ENCODE measurements around the gene NFATC1.

Gene NFATC1

GRCh38 chr18:79388043-79388442 lies 7.7 kb upstream of the NFATC1 start:
- no peak for DNase-seq (ENCODE audit: low read depth in 1 of 2, low spot score in 1 of 2)

- no peak for DNase-seq (ENCODE audit: low read depth in 1 of 2, low spot score in 1 of 2)
These were observed 6.0 kb upstream of the NFATC1 start for GRCh38 chr18:79389689-79390088.

DNA sequence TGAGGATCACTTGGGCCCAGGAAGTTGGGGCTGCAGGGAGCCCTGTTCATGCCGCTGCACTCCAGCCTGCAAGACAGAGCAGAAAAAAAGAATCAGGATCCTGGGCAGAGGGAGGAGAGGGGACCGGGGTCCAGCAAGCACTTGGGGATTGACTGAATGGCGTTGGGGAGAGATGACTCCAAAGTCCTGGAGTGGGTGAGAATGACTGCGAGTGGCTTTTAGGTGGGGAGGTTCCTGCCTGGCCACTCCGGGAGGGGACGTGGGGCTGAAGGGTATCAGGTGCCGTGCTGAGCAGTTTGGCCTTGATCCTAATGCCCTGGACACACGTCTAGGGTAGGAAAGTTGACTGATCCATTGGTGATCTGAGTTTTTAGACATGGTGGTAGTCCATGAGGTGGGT lies 3.5 kb upstream of the NFATC1 start:
- no peak for DNase-seq (ENCODE audit: low read depth in 1 of 2, low spot score in 1 of 2)

DNA sequence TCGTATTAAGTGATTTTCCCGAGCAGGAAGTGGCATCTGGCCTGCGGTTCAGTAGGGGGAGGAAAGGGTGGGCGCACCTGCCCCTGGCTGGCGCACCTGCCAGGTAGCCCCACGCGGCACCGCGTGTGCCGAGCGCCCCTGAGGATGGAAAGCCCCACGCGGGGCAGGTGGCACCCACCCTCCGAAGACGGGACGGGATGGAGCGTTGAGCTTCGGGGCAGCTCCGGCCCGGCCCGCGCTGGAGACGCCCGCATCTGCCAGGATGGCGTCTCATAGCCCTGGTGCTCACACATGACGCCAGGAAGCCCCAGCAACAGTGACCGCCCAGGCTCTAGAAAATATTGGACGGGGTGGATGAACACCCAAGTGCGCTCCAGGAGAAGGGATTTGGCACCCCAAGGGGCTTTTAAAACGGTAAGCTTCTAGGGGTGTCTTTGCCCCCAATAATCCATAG lies 2.5 kb upstream of the NFATC1 start:
- DNase-seq (ENCODE audit: low read depth in 1 of 2, low spot score in 1 of 2): no peak

DNA sequence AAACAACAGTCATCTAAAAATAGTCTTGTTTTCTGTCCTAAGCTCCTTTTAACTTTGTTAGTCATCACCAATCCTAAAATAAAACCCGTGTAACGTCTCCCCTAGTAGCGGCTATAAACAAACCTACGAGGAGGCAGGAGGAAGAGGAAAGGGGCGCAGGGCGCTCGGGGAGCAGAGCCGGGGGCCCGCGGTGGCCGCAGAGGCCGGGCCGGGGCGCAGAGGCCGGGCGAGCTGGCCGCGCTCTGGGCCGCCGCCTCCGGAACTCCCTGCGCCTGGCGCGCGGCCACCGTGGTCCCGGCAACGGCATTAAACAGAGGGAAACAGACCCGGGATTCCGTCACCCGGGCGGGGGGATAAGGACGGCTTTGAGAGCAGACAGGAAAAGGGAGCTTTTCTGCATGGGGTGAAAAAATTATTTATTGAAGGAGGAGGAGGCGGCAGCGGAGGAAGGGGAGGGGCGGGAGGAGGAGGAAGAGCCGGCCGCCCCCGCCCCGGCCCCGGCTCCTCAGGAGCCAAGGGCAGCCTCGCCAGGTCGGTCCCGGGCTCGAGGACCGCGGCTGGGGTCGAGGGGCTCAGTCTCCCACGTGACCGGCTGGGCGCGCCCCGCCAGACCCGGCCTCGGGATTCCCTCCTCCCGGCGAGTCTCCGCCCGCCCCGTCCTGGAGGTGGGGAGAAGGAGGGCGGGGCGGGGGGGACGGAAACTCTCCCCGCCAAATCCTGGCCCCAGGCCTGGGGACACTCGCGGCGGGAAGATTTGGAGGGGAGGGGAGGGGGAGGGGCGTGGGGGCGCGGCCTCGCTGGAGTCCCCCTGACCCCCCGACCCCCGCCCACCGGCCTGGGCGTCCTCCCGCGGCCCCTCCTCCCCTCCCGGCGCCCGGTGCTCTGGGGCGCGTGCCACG lies 1.8 kb upstream of the NFATC1 start:
- DNase-seq (ENCODE audit: low read depth in 1 of 2, low spot score in 1 of 2): no peak

GRCh38 chr18:79394534-79395307 lies 1.0 kb upstream of the NFATC1 start:
- DNase-seq (ENCODE audit: low read depth in 1 of 2, low spot score in 1 of 2): peak in 1 of 2 donors; percentile 61

GRCh38 chr18:79395308-79395640 lies 456 bp upstream of the NFATC1 start:
- DNase-seq (ENCODE audit: low read depth in 1 of 2, low spot score in 1 of 2): no peak

GRCh38 chr18:79396431-79397246 lies 909 bp downstream of the NFATC1 start:
- no peak for DNase-seq (ENCODE audit: low read depth in 1 of 2, low spot score in 1 of 2)

- no peak for DNase-seq (ENCODE audit: low read depth in 1 of 2, low spot score in 1 of 2)
These were observed 1.6 kb downstream of the NFATC1 start for GRCh38 chr18:79397247-79397829.

GRCh38 chr18:79397830-79398761 lies 2.4 kb downstream of the NFATC1 start:
- DNase-seq (ENCODE audit: low read depth in 1 of 2, low spot score in 1 of 2): no peak

GRCh38 chr18:79399275-79400081 lies 3.7 kb downstream of the NFATC1 start:
- no peak for DNase-seq (ENCODE audit: low read depth in 1 of 2, low spot score in 1 of 2)

DNA sequence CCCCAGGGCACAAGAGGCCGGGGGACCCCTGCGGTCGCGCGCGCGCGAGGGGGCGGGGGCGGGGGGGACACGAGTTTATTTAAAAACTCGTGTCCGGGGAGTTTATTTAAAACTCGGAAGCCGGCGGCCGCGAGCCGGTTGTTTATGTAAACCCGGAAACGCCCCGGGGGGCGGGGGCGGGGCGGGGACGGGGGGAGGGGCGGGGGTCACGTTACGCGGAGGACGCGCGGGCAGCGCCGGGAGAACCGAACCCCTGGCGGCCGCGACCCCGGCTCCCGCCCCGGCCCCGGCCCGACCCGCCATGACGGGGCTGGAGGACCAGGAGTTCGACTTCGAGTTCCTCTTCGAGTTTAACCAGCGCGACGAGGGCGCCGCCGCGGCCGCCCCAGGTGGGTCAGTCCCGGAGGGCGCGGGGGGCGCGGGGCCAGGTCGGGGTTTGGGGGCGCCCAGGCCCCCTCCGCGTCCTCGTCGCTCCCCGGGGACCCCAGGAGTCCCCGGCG lies 4.4 kb downstream of the NFATC1 start:
- DNase-seq (ENCODE audit: low read depth in 1 of 2, low spot score in 1 of 2): peak; percentile 53 to 63

DNA sequence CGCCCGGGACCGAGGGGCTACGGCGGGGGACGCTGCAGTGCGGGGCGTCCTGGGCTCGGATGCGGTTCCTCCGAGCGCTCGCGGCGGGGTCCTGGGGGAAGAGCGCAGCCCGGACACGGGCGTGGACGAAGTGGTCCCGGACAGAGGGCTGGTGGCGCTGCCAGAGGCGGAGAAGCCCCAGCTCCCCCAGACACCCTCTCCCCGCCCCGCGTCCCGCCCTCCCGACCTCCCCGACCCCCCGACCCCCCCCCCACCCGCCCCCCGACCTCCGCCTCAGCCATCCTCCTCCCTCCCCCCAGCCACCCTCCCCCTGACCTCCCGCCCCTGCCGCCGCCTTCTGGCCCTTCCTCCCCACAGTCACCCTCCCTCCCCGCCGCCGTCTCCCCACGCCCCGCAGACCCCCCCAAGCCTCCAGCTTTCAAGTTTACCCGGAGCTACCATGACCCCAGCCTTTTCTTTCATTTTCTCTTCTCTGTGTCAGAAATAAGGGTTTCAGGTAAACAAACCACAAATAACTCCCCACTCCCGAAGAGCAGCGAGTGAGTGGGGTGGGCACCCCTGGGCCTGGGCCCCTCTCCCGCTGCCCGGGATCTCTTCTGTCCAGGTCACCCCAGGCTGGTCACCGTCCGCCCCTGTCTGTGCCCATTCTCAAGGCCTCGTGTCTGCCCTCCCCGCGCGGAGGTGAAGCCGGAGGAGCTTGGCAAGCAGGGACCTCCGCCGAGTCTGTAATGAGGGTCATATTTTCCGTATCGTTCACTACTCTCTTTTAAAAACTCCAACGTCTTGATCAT lies 5.1 kb downstream of the NFATC1 start:
- peak in 1 of 2 donors; percentile 54 for DNase-seq (ENCODE audit: low read depth in 1 of 2, low spot score in 1 of 2)

DNA sequence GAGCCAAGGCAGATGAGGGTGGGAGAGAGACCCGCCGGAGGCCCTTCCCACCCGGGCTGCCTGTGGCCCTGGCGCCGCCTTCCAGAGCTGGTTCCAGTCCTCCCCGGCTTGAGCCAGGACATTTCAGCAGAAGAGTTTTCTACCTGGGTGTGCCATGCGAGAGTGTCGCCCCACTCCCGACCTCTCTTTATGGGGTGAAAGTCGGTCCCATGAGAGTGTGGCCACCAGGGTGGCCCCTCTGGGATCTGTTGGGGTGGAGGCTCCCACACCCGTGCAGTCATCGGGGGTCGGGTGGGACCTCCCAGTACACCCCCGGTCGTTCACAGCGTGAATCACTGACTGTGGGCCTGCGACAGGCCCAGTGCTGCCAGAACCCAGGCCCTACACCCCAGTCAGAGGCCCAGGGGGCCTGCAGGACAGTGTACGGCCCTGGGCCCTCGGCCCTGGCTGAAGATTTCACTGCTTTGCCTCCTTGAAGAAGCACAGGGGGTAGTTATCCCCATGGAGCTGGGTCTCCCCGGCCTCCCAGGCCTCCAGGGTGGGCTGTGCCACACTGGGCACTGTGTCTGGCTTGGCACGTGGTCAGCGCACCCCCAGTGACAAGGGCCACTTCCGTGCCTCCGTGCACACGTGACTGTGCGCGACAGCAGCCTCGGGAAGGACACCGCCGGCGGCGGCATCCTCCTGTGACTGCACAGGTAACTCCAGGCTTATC lies 5.9 kb downstream of the NFATC1 start:
- DNase-seq (ENCODE audit: low read depth in 1 of 2, low spot score in 1 of 2): no peak

- DNase-seq (ENCODE audit: low read depth in 1 of 2, low spot score in 1 of 2): no peak
These were observed 6.5 kb downstream of the NFATC1 start for GRCh38 chr18:79402209-79402576.

DNA sequence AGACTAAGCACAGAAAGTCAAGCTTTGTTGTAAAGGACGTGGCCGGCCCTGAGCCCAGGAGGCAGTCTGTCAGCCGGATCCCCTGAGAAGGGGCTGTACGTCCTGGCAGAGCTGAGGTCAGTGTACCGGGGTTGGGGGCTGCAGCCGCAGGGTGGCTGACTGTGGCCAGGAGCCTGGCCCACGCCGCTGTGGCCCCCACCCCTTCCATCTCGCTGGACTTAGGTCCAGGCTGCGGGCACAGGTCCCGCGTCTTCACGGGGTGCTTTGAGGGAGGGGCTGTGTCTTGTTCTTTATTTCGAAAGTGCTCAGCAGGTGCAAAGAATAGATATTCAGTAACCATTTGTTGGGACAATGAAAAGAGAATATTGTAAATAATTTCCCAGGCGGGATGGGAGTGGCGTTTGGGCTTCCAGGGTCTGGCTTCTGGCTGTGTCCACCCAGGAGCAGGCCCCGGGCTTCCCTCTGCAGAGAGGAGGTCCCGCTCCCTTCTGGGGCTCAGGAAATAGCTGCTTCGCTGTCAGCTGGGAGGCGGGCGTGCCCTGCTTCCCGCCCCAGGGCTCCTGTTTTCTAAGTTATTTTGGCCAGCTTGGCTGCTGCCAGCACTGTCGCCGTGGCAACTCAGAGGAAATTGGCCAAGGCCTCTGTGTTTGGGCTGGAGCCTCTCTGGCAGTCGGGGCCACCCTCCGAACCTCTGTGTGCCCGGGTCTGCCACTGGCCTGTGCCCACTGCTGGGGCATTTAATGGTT lies 7.4 kb downstream of the NFATC1 start:
- no peak for DNase-seq (ENCODE audit: low read depth in 1 of 2, low spot score in 1 of 2)

All from stimulated activated CD4-positive, alpha-beta T cell treated with anti-CD3 and anti-CD28 coated beads, Interleukin-15, amount 100 ng/mL, for 1 hour (primary cell).